ENCODE measurements around the gene TPPP.

Gene TPPP

GRCh38 chr5:670396-671270 lies 22.5 kb downstream of the TPPP start:
- no peak for TF ChIP-seq CTCF (IDR thresholded peaks at IDR 0.05; ENCODE audit: poor library complexity, severe bottlenecking)
- H3K27ac ChIP-seq (ENCODE audit: poor library complexity, severe bottlenecking): no peak overlapping the region
- no peak for DNase-seq (ENCODE audit: low spot score)

GRCh38 chr5:669842-670395 lies 23.2 kb downstream of the TPPP start:
- Histone ChIP-seq H3K36me3 (ENCODE audit: low read depth) (peaks cover 8% of the 10 kb centered on the region), H3K27ac (ENCODE audit: poor library complexity, severe bottlenecking) (no peak overlapping the region), H3K27me3 (ENCODE audit: insufficient read depth, poor library complexity, severe bottlenecking) (peaks cover 30% of the 10 kb centered on the region), H3K4me3 (ENCODE audit: severe bottlenecking) (no peak overlapping the region), H3K4me1 (ENCODE audit: insufficient read depth, poor library complexity, severe bottlenecking) (peaks cover 4% of the 10 kb centered on the region), H3K9me3 (ENCODE audit: severe bottlenecking) (no peaks in the 10 kb centered on the region)
- no peak for DNase-seq (ENCODE audit: low spot score)
- no peak for TF ChIP-seq CTCF (IDR thresholded peaks at IDR 0.05; ENCODE audit: poor library complexity, severe bottlenecking)
- no peak for ATAC-seq (ENCODE audit: low read depth)

More at GRCh38 chr5:670396-671270, 22.5 kb downstream of the TPPP start:
- H3K4me1 ChIP-seq (ENCODE audit: insufficient read depth, poor library complexity, severe bottlenecking): peaks cover 4% of the 10 kb centered on the region
- peaks cover 30% of the 10 kb centered on the region for H3K27me3 ChIP-seq (ENCODE audit: insufficient read depth, poor library complexity, severe bottlenecking)
- ATAC-seq (ENCODE audit: low read depth): no peak
- no peaks in the 10 kb centered on the region for H3K9me3 ChIP-seq (ENCODE audit: severe bottlenecking)
- H3K4me3 ChIP-seq (ENCODE audit: severe bottlenecking): no peak overlapping the region
- peaks cover 4% of the 10 kb centered on the region; the same call in 1 of the 2 replicates for H3K36me3 ChIP-seq (ENCODE audit: low read depth)

GRCh38 chr5:669111-669841 lies 23.9 kb downstream of the TPPP start:
- H3K27me3 ChIP-seq (ENCODE audit: insufficient read depth, poor library complexity, severe bottlenecking): peaks cover 25% of the 10 kb centered on the region
- no peaks in the 10 kb centered on the region for H3K9me3 ChIP-seq (ENCODE audit: severe bottlenecking)
- H3K4me3 ChIP-seq (ENCODE audit: severe bottlenecking): no peak overlapping the region
- peak; percentile 81 for TF ChIP-seq CTCF (IDR thresholded peaks at IDR 0.05; ENCODE audit: poor library complexity, severe bottlenecking)
- no peak overlapping the region for H3K27ac ChIP-seq (ENCODE audit: poor library complexity, severe bottlenecking)
- DNase-seq (ENCODE audit: low spot score) (no peak), ATAC-seq (ENCODE audit: low read depth) (no peak)
- peaks cover 8% of the 10 kb centered on the region for H3K36me3 ChIP-seq (ENCODE audit: low read depth)
- peaks cover 4% of the 10 kb centered on the region for H3K4me1 ChIP-seq (ENCODE audit: insufficient read depth, poor library complexity, severe bottlenecking)

- no peak overlapping the region for H3K27ac ChIP-seq (ENCODE audit: poor library complexity, severe bottlenecking)
- DNase-seq (ENCODE audit: low spot score): no peak
- peaks cover 15% of the 10 kb centered on the region for H3K36me3 ChIP-seq (ENCODE audit: low read depth)
- no peaks in the 10 kb centered on the region for H3K9me3 ChIP-seq (ENCODE audit: severe bottlenecking)
- peaks cover 17% of the 10 kb centered on the region for H3K27me3 ChIP-seq (ENCODE audit: insufficient read depth, poor library complexity, severe bottlenecking)
- no peak overlapping the region for H3K4me3 ChIP-seq (ENCODE audit: severe bottlenecking)
- ATAC-seq (ENCODE audit: low read depth): no peak
- no peak for TF ChIP-seq CTCF (IDR thresholded peaks at IDR 0.05; ENCODE audit: poor library complexity, severe bottlenecking)
- peaks cover 4% of the 10 kb centered on the region for H3K4me1 ChIP-seq (ENCODE audit: insufficient read depth, poor library complexity, severe bottlenecking)
Measured at GRCh38 chr5:668283-668995, 24.7 kb downstream of the TPPP start.
